HG02885 (cell line): ENCODE data around the gene SYT9.
A peak's percentile ranks its signal among the peaks of the same experiment; 100 is the strongest.

ENCODE experiments used
- ATAC-seq: cut with Tn5 transposase; IDR thresholded peaks from one replicate; pipeline ENCODE4 v1.9.1; 2021; ENCODE audit warnings: mild to moderate bottlenecking; ENCODE audit not compliant: unreplicated experiment, poor library complexity

SYT9 gene

DNA sequence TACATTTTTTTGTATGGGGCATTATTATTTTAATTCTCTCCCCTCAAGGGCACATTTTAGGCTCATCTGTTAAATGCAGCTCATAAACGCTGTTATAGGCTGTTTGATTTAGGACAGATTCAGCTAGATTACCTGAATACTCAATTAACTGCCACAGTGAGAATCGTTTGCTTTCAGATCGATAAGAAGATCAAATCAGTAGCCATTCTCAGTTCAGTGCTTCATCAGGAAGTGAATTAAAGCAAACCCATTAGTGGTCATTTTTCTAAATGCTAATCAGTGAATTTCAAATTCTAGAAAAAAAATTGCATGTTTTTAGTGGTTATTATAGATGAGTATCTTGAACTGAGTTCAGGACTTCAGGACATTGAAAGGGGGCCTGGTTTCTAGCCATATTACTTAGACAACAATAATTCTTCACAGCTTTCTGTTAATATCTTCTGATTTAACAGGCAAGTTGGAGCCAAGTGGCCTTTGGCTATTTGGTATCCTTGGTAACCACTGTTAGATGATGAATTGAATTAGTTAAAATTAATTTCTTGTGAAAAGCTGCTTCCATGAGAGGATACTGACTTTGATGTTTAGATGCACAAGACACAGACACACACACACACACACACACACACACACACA lies 18.6 kb downstream of the SYT9 start:
- no peak for ATAC-seq

- no peak for ATAC-seq
Observed at GRCh38 chr11:7272373-7272772, 20.7 kb downstream of the SYT9 start.

- ATAC-seq, result no peak
Observed at GRCh38 chr11:7275133-7275532, 23.4 kb downstream of the SYT9 start.

GRCh38 chr11:7278314-7278917 lies 26.7 kb downstream of the SYT9 start:
- ATAC-seq, result peak; percentile 80

GRCh38 chr11:7279676-7280075 lies 28.0 kb downstream of the SYT9 start:
- ATAC-seq, result no peak

DNA sequence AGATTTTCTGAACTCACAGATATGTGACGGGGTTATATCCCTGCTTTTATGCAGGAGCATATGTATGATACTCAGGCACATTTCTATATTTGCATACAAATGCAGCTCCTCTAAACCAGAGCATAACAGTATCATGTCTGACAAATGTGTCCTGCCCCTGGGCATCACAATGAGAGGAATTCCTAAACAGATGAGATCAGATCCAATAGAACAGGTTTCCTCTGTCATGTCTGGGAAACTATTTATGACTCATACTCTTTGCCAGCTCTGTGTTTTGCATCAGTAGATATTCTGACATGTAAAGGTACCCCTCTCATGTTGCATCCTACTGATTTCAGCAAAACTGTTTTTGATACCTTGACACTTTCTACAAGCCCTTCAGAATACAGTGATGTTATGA lies 29.4 kb downstream of the SYT9 start:
- ATAC-seq, result no peak

GRCh38 chr11:7281809-7282208 lies 30.1 kb downstream of the SYT9 start:
- ATAC-seq, result no peak

DNA sequence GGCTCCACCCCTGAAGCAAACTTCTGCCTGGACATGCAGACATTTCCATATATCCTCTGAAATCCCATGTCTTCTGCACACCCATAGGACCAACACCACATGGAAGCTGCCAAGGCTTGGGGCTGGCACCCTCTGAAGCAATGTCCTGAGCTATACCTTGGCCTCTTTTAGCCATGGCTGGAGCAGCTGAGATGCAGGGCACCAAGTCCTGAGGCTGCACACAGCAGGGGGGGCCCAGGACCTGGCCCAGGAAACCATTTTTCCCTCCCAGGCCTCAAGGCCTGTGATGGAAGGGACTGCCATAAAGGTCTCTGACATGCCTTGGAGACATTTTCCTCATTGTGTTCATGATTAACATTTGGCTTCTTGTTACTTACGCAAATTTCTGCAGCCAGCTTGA lies 34.5 kb downstream of the SYT9 start:
- ATAC-seq, result no peak

GRCh38 chr11:7291100-7291829 lies 39.6 kb downstream of the SYT9 start:
- ATAC-seq, result no peak

- no peak for ATAC-seq
Observed at GRCh38 chr11:7292922-7293321, 41.2 kb downstream of the SYT9 start.

DNA sequence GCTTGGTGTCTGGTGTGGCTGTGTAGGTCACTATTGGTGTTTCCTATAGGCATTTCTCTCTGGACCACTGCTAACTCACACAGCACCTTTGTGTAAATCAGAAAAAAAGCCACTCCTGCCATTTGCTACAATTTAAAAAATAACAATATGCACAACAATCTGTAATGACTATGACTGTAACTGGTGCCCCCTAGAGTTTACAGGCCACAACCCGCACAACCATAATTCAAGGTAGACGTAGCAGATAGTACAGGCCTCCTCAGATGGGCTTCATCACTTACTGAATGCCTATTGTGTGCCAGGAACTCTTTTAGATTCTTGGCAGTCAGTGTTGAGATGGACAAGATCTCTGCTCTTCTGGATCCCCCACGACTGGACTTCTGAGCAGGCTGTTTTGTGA lies 47.7 kb downstream of the SYT9 start:
- ATAC-seq, result no peak

- no peak for ATAC-seq
Observed at GRCh38 chr11:7300281-7300680, 48.6 kb downstream of the SYT9 start.

DNA sequence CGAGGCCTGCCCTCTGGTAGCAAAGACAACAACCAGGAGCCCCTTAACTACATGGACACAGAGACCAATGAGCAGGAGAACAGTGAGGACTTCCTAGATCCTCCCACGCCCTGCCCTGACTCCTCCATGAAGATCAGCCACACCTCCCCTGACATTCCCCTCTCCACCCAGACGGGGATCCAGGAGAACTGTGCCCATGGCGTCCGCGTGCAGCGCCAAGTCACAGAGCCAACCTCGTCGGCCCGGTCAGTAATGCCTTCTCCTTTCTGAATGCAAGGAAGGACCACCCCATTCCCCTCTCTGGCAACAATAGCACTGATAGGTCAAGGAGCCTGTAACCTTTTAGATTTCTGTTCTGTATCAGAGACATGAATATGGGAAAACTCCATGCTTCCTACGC lies 51.4 kb downstream of the SYT9 start:
- no peak for ATAC-seq

GRCh38 chr11:7306900-7307299 lies 55.2 kb downstream of the SYT9 start:
- no peak for ATAC-seq

DNA sequence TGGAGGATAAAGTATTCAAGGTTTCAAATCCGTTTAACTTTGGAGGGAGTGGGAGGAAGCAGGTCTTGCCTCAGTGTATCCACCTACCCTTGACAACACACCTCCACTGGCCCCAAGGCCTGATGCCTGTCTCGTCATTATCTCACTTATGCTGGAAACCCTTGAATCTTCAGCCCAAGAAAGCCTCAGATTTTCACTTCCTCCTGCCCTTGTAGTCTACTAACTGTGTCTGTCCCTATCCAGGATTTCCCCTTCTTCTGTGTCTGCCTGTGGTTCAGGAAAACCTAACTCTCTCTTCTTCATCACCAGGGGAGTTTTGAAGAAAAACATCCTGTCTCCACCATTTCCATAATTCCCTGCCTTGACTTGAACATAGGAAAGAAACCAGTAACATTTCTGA lies 56.1 kb downstream of the SYT9 start:
- peak; percentile 88 for ATAC-seq

DNA sequence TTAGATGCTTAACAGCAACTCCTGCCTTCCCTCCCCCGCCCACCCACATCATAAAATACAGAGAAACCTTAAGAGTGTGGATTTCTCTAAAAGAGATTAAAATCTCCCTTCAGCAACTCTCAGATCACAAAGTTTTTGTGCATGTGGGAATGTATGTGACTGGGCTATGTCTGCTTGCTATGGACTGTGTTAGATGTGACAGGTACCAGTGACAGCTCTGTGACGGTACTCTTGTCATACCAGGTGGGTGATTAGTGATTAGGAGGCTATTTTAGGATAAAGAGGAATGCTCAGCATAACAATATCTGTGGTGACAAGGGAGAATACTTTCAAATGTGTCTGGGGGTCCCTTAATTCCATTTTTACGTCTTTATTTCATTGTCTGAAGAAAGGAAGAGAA lies 60.2 kb downstream of the SYT9 start:
- no peak for ATAC-seq

DNA sequence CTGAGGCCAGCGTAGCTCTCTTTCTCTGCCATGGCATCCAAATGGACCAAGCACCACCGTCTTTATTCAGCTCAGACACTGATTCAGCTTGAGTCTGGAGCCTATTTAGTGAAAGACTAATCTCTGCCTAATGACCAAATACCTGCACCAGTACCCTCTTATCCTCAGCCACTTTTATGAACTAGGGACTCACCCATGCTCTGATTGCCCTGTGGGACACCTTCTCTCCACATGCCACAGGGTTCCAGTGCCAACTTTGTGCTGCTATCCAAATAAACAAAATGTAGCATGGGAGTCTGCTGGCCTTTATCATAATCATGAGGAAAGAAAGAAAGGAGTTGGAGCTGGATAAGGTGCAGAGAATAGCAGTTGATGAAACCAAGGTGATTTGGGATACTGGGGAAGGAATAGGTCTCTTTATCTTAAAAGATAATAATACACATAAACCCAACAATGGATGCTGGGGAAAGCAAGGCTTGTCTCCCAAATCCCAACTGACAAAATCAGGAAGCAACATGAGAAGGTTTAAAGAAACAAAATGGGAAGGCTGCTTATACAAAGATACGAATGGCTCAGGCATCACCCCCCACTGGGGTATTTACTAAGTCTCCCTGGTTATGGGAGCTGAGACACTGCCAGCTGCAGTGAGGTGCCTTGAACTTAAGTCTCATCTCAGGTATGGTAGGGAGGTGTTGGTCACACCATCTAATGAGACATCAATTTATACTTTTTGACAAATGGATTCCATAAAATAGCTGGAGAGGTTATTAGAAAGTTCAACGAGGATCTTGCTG lies 63.3 kb downstream of the SYT9 start:
- no peak for ATAC-seq

- ATAC-seq, result no peak
Observed at GRCh38 chr11:7319501-7319900, 67.8 kb downstream of the SYT9 start.

- no peak for ATAC-seq
Observed at GRCh38 chr11:7320306-7320705, 68.6 kb downstream of the SYT9 start.

- ATAC-seq, result no peak
Observed at GRCh38 chr11:7321473-7322450, 70.1 kb downstream of the SYT9 start.
